CD4-positive, alpha-beta T cell treated with Interleukin-17A for 4 hours (primary cell): ENCODE results near the gene CPNE6.
"Not testable (repeated sequence)": the region's sequence is repeated elsewhere in the genome, so short reads cannot be mapped to it uniquely, and the experiment has no call there.

ENCODE experiments used
- DNase-seq: peaks from one replicate; pipeline ENCODE4 v3.0.0-alpha.2; 2020; ENCODE audit warnings: mixed read lengths

CPNE6 gene

GRCh38 chr14:24088095-24088494 is 16.7 kb downstream of the CPNE6 start:
- DNase-seq = no peak

- no peak for DNase-seq
Observed at GRCh38 chr14:24089890-24090289, 18.5 kb downstream of the CPNE6 start.

GRCh38 chr14:24092110-24092504 is 20.7 kb downstream of the CPNE6 start:
- no peak for DNase-seq

GRCh38 chr14:24092505-24093206 is 21.3 kb downstream of the CPNE6 start:
- DNase-seq = no peak

GRCh38 chr14:24093207-24093900 is 22.0 kb downstream of the CPNE6 start:
- no peak for DNase-seq

GRCh38 chr14:24093901-24094840 is 22.8 kb downstream of the CPNE6 start, which contains the start of gene PCK2:
Gene PCK2, plus strand, starts transcription at chr14:24094311. Its CDS starts 95 bp downstream, at chr14:24094406.
- DNase-seq = peak; percentile 81

- DNase-seq = peak; percentile 28
Observed at GRCh38 chr14:24094841-24095270, 23.5 kb downstream of the CPNE6 start.

GRCh38 chr14:24095271-24096068 is 24.1 kb downstream of the CPNE6 start:
- DNase-seq = peak; percentile 33

GRCh38 chr14:24096545-24097181 is 25.3 kb downstream of the CPNE6 start:
- DNase-seq = no peak

GRCh38 chr14:24098229-24098926 is 27.0 kb downstream of the CPNE6 start:
- no peak for DNase-seq

- no peak for DNase-seq
Observed at GRCh38 chr14:24098927-24099813, 27.8 kb downstream of the CPNE6 start.

GRCh38 chr14:24100197-24100981 is 29.0 kb downstream of the CPNE6 start:
- DNase-seq = no peak

- no peak for DNase-seq
Observed at GRCh38 chr14:24100982-24101494, 29.7 kb downstream of the CPNE6 start.

GRCh38 chr14:24102357-24103048 is 31.1 kb downstream of the CPNE6 start:
- DNase-seq = no peak

- DNase-seq = no peak
Observed at GRCh38 chr14:24103451-24103850, 32.1 kb downstream of the CPNE6 start.

GRCh38 chr14:24105609-24106239 is 34.4 kb downstream of the CPNE6 start:
- not testable (repeated sequence) for DNase-seq

- DNase-seq = no peak
Observed at GRCh38 chr14:24106672-24107271, 35.4 kb downstream of the CPNE6 start.
